Activated CD4-positive, CD25-positive, alpha-beta regulatory T cell treated with anti-CD3 and anti-CD28 coated beads, Interleukin-2, amount 50 U/mL, for 16 hours (primary cell): ENCODE data around the gene EIF1.
A peak's percentile ranks its signal among the peaks of the same experiment; 100 is the strongest.
"Not testable (repeated sequence)": the region's sequence is repeated elsewhere in the genome, so short reads cannot be mapped to it uniquely, and the experiment has no call there.

ENCODE experiments used
- DNase-seq: peaks from one replicate; pipeline ENCODE4 v3.0.0-alpha.2; 2020; ENCODE audit warnings: low read depth, low spot score

EIF1 gene

GRCh38 chr17:41655611-41656111 is 33.0 kb upstream of the EIF1 start:
- DNase-seq, result no peak

GRCh38 chr17:41656249-41657023 is 32.2 kb upstream of the EIF1 start:
- no peak for DNase-seq

GRCh38 chr17:41657176-41657754 is 31.4 kb upstream of the EIF1 start:
- no peak for DNase-seq

- no peak for DNase-seq
Measured at GRCh38 chr17:41657936-41658335, 30.7 kb upstream of the EIF1 start.

- no peak for DNase-seq
Measured at GRCh38 chr17:41658846-41659245, 29.8 kb upstream of the EIF1 start.

GRCh38 chr17:41659427-41660212 is 29.1 kb upstream of the EIF1 start:
- no peak for DNase-seq

- no peak for DNase-seq
Measured at GRCh38 chr17:41660221-41660711, 28.4 kb upstream of the EIF1 start.

GRCh38 chr17:41663451-41664171 is 25.1 kb upstream of the EIF1 start:
- no peak for DNase-seq

- no peak for DNase-seq
Measured at GRCh38 chr17:41664172-41664457, 24.6 kb upstream of the EIF1 start.

GRCh38 chr17:41664587-41665565 is 23.8 kb upstream of the EIF1 start:
- DNase-seq, result no peak

- peak; percentile 78 for DNase-seq
Measured at GRCh38 chr17:41665566-41666236, 23.0 kb upstream of the EIF1 start.

- peak; percentile 53 for DNase-seq
Measured at GRCh38 chr17:41666237-41666641, 22.4 kb upstream of the EIF1 start.

GRCh38 chr17:41666708-41667279 is 21.9 kb upstream of the EIF1 start:
- peak; percentile 77 for DNase-seq

- no peak for DNase-seq
Measured at GRCh38 chr17:41667280-41668041, 21.2 kb upstream of the EIF1 start.

- DNase-seq, result no peak
Measured at GRCh38 chr17:41672153-41672552, 16.5 kb upstream of the EIF1 start.

- not testable (repeated sequence) for DNase-seq
Measured at GRCh38 chr17:41675157-41676057, 13.3 kb upstream of the EIF1 start.

- no peak for DNase-seq
Measured at GRCh38 chr17:41676058-41676419, 12.6 kb upstream of the EIF1 start.

- DNase-seq, result no peak
Measured at GRCh38 chr17:41678411-41678906, 10.2 kb upstream of the EIF1 start.
